SK-N-SH treated with all-trans-retinoic acid at 6 μM for 48 hours (cell line): Measurements from ENCODE around the gene ECHDC3.

Experiments used
- ATAC-seq: fragments of 200-7000 bp; cut with Tn5 transposase; 3 replicates; pipeline ENCODE4 v1.9.1; 2020; ENCODE audit warnings: mild to moderate bottlenecking, moderate library complexity
- BACH2 ChIP-seq: fragments of 250-450 bp; sonication (Bioruptor Pico); IDR thresholded peaks from 2 replicates; pipeline ENCODE4 v1.9.0; 2021; ENCODE audit warnings: mild to moderate bottlenecking, borderline replicate concordance
- CREB5 ChIP-seq: fragments of 250-450 bp; sonication (Bioruptor Pico); IDR thresholded peaks from 2 replicates; pipeline ENCODE4 v1.5.1; 2020; ENCODE audit warnings: low read depth, mild to moderate bottlenecking, moderate library complexity
- CSDC2 ChIP-seq: fragments of 250-450 bp; sonication (Bioruptor Pico); IDR thresholded peaks from 2 replicates; pipeline ENCODE4 v1.5.0; 2020; ENCODE audit warnings: mild to moderate bottlenecking, moderate library complexity
- ESRRG ChIP-seq: fragments of 250-450 bp; sonication (Bioruptor Pico); IDR thresholded peaks from 2 replicates; pipeline ENCODE4 v1.6.1; 2021; ENCODE audit warnings: mild to moderate bottlenecking
- GLIS3 ChIP-seq: fragments of 250-450 bp; sonication (Bioruptor Pico); IDR thresholded peaks from 2 replicates; pipeline ENCODE4 v1.5.0; 2020; ENCODE audit warnings: mild to moderate bottlenecking, moderate library complexity
- ISL1 ChIP-seq: fragments of 250-450 bp; sonication (Bioruptor Pico); IDR thresholded peaks from 2 replicates; pipeline ENCODE4 v2.1.2; 2022; ENCODE audit warnings: mild to moderate bottlenecking, moderate library complexity
- OSR1 ChIP-seq: fragments of 250-450 bp; sonication (Bioruptor Pico); IDR thresholded peaks from 2 replicates; pipeline ENCODE4 v1.8.0; 2022; ENCODE audit warnings: moderate library complexity, mild to moderate bottlenecking, inconsistent platforms
- PATZ1 ChIP-seq: fragments of 250-450 bp; sonication (Bioruptor Pico); IDR thresholded peaks from 2 replicates; pipeline ENCODE4 v1.8.0; 2020; ENCODE audit warnings: mild to moderate bottlenecking, moderate library complexity, borderline replicate concordance
- PPARA ChIP-seq: fragments of 250-450 bp; sonication (Bioruptor Pico); IDR thresholded peaks from 2 replicates; pipeline ENCODE4 v1.5.0; 2020; ENCODE audit warnings: mild to moderate bottlenecking, borderline replicate concordance
- RARB ChIP-seq: fragments of 250-450 bp; sonication (Bioruptor Pico); IDR thresholded peaks from 2 replicates; pipeline ENCODE4 v1.8.0; 2021; ENCODE audit warnings: mild to moderate bottlenecking, moderate library complexity
- SNAI2 ChIP-seq: fragments of 250-450 bp; sonication (Bioruptor Pico); IDR thresholded peaks from 2 replicates; pipeline ENCODE4 v1.5.0; 2020; ENCODE audit warnings: mild to moderate bottlenecking, moderate library complexity
- TCF4 ChIP-seq: fragments of 250-450 bp; sonication (Bioruptor Pico); IDR thresholded peaks from 2 replicates; pipeline ENCODE4 v1.8.0; 2021; ENCODE audit warnings: mild to moderate bottlenecking, moderate library complexity, borderline replicate concordance
- TOX ChIP-seq: fragments of 250-450 bp; sonication (Bioruptor Pico); IDR thresholded peaks from 2 replicates; pipeline ENCODE4 v1.8.0; 2021; ENCODE audit warnings: mild to moderate bottlenecking, moderate library complexity, borderline replicate concordance
- ZC3H10 ChIP-seq: fragments of 250-450 bp; sonication (Bioruptor Pico); IDR thresholded peaks from 2 replicates; pipeline ENCODE4 v1.5.1; 2021; ENCODE audit warnings: mild to moderate bottlenecking, moderate library complexity
- ZFP3 ChIP-seq: fragments of 250-450 bp; sonication (Bioruptor Pico); IDR thresholded peaks from 2 replicates; pipeline ENCODE4 v1.5.0; 2020; ENCODE audit warnings: mild to moderate bottlenecking, moderate library complexity
- ZFP30 ChIP-seq: fragments of 450-650 bp; formaldehyde crosslinking; IDR thresholded peaks from 2 replicates; pipeline ENCODE4 v1.5.0; 2022; ENCODE audit warnings: mild to moderate bottlenecking, moderate library complexity
- ZNF565 ChIP-seq: fragments of 450-650 bp; formaldehyde crosslinking; conservative IDR thresholded peaks from 2 replicates; pipeline ENCODE4 v1.5.0; 2020; ENCODE audit warnings: low read depth, mild to moderate bottlenecking, moderate library complexity
- ZNF70 ChIP-seq: fragments of 450-650 bp; formaldehyde crosslinking; IDR thresholded peaks from 2 replicates; pipeline ENCODE4 v1.5.0; 2020; ENCODE audit warnings: mild to moderate bottlenecking, moderate library complexity
- TF ChIP-seq, protein P1 (sequence below): fragments of 250-450 bp; sonication (Bioruptor Pico); IDR thresholded peaks from 2 replicates; pipeline ENCODE4 v1.8.0; 2021; ENCODE audit warnings: low read depth, mild to moderate bottlenecking, moderate library complexity, borderline replicate concordance
- TF ChIP-seq, protein P2 (sequence below): fragments of 250-450 bp; sonication (Bioruptor Pico); IDR thresholded peaks from 2 replicates; pipeline ENCODE4 v1.5.0; 2020; ENCODE audit warnings: mild to moderate bottlenecking, moderate library complexity
- TF ChIP-seq, protein P3 (sequence below): fragments of 250-450 bp; sonication (Bioruptor Pico); IDR thresholded peaks from 2 replicates; pipeline ENCODE4 v1.5.1; 2021; ENCODE audit warnings: mild to moderate bottlenecking, moderate library complexity

The ECHDC3 gene

GRCh38 chr10:11754173-11754572, 12.0 kb downstream of the ECHDC3 start:
- TF ChIP-seq SNAI2 = no peak
- no peak for TF ChIP-seq ZC3H10 (CRISPR knock-in tag)
- no peak for TF ChIP-seq CSDC2 (CRISPR knock-in tag)
- TF ChIP-seq ISL1 = no peak
- TF ChIP-seq ZNF70 = no peak
- TF ChIP-seq PATZ1 (CRISPR knock-in tag) = no peak
- TF ChIP-seq, protein P1, sequence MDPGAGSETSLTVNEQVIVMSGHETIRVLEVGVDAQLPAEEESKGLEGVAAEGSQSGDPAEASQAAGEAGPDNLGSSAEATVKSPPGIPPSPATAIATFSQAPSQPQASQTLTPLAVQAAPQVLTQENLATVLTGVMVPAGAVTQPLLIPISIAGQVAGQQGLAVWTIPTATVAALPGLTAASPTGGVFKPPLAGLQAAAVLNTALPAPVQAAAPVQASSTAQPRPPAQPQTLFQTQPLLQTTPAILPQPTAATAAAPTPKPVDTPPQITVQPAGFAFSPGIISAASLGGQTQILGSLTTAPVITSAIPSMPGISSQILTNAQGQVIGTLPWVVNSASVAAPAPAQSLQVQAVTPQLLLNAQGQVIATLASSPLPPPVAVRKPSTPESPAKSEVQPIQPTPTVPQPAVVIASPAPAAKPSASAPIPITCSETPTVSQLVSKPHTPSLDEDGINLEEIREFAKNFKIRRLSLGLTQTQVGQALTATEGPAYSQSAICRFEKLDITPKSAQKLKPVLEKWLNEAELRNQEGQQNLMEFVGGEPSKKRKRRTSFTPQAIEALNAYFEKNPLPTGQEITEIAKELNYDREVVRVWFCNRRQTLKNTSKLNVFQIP (CRISPR knock-in tag) = no peak
- TF ChIP-seq CREB5 (CRISPR knock-in tag) = no peak
- TF ChIP-seq, protein P2, sequence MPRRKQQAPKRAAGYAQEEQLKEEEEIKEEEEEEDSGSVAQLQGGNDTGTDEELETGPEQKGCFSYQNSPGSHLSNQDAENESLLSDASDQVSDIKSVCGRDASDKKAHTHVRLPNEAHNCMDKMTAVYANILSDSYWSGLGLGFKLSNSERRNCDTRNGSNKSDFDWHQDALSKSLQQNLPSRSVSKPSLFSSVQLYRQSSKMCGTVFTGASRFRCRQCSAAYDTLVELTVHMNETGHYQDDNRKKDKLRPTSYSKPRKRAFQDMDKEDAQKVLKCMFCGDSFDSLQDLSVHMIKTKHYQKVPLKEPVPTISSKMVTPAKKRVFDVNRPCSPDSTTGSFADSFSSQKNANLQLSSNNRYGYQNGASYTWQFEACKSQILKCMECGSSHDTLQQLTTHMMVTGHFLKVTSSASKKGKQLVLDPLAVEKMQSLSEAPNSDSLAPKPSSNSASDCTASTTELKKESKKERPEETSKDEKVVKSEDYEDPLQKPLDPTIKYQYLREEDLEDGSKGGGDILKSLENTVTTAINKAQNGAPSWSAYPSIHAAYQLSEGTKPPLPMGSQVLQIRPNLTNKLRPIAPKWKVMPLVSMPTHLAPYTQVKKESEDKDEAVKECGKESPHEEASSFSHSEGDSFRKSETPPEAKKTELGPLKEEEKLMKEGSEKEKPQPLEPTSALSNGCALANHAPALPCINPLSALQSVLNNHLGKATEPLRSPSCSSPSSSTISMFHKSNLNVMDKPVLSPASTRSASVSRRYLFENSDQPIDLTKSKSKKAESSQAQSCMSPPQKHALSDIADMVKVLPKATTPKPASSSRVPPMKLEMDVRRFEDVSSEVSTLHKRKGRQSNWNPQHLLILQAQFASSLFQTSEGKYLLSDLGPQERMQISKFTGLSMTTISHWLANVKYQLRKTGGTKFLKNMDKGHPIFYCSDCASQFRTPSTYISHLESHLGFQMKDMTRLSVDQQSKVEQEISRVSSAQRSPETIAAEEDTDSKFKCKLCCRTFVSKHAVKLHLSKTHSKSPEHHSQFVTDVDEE = no peak
- no peak for TF ChIP-seq TCF4
- no peak for TF ChIP-seq TOX (CRISPR knock-in tag)
- TF ChIP-seq PPARA (CRISPR knock-in tag) = no peak
- no peak for TF ChIP-seq ZNF565 (CRISPR knock-in tag)
- TF ChIP-seq ESRRG (CRISPR knock-in tag) = no peak
- no peak for TF ChIP-seq RARB
- no peak for TF ChIP-seq BACH2
- TF ChIP-seq ZFP30 = no peak
- no peak for ATAC-seq

GRCh38 chr10:11754620-11755019, 12.4 kb downstream of the ECHDC3 start:
- no peak for ATAC-seq
- no peak for TF ChIP-seq OSR1
- TF ChIP-seq TOX (CRISPR knock-in tag) = no peak
- TF ChIP-seq PPARA (CRISPR knock-in tag) = no peak
- no peak for TF ChIP-seq ZNF565 (CRISPR knock-in tag)
- no peak for TF ChIP-seq GLIS3 (CRISPR knock-in tag)
- TF ChIP-seq, protein P3, sequence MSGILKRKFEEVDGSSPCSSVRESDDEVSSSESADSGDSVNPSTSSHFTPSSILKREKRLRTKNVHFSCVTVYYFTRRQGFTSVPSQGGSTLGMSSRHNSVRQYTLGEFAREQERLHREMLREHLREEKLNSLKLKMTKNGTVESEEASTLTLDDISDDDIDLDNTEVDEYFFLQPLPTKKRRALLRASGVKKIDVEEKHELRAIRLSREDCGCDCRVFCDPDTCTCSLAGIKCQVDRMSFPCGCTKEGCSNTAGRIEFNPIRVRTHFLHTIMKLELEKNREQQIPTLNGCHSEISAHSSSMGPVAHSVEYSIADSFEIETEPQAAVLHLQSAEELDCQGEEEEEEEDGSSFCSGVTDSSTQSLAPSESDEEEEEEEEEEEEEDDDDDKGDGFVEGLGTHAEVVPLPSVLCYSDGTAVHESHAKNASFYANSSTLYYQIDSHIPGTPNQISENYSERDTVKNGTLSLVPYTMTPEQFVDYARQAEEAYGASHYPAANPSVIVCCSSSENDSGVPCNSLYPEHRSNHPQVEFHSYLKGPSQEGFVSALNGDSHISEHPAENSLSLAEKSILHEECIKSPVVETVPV (CRISPR knock-in tag) = no peak
- TF ChIP-seq, protein P1 (CRISPR knock-in tag) = no peak
- TF ChIP-seq ZC3H10 (CRISPR knock-in tag) = no peak
- TF ChIP-seq RARB = no peak
- TF ChIP-seq ISL1 = no peak
- no peak for TF ChIP-seq SNAI2
- TF ChIP-seq ZFP30 = no peak
- TF ChIP-seq CSDC2 (CRISPR knock-in tag) = no peak
- TF ChIP-seq PATZ1 (CRISPR knock-in tag) = no peak
- TF ChIP-seq TCF4 = no peak
- TF ChIP-seq BACH2 = no peak
- TF ChIP-seq ZFP3 (CRISPR knock-in tag) = no peak
- TF ChIP-seq CREB5 (CRISPR knock-in tag) = no peak
- TF ChIP-seq, all 23 proteins: peak for 0
